ENCODE results near the gene TSPEAR.

- TF ChIP-seq CTCF (IDR thresholded peaks at IDR 0.05) (no peak), EP300 (IDR thresholded peaks at IDR 0.05; ENCODE audit: low read depth) (no peak), POLR2AphosphoS5 (IDR thresholded peaks at IDR 0.05) (no peak), POLR2A (IDR thresholded peaks at IDR 0.05) (no peak)
Observed at GRCh38 chr21:44697811-44698734, 13.3 kb downstream of the TSPEAR start.
